ENCODE data around the gene GAL.

- TF ChIP-seq CTCF (IDR thresholded peaks at IDR 0.05) (no peak), POLR2A (IDR thresholded peaks at IDR 0.05) (no peak)
Observed at GRCh38 chr11:68704887-68705286, 20.5 kb downstream of the GAL start.
